WTC11 (cell line): ENCODE data around the gene ACACA. TPM values are rescaled to one million over a fixed set of nuclear protein-coding genes. Genes with fewer than 3 reads are reported as not detected.

ENCODE experiments used
- ATAC-seq: fragments of 200-7000 bp; cut with Tn5 transposase; 2 replicates; pipeline ENCODE4 v1.10.0; 2021; ENCODE audit warnings: mild to moderate bottlenecking, moderate library complexity
- CTCF ChIA-PET: fragments of 300-600 bp; sonication (Branson Sonifier 250); formaldehyde crosslinking; loops from one replicate; lab custom pipeline; 2021; ENCODE audit warnings: antibody characterized with exemption; lab: Charles Lee
- POLR2A ChIA-PET: fragments of 350-600 bp; sonication (Branson Sonifier 250); formaldehyde crosslinking; loops from one replicate; lab custom pipeline; 2021; ENCODE audit warnings: antibody characterized with exemption; lab: Charles Lee
- DNase-seq: peaks from one replicate; pipeline ENCODE4 v3.0.0; 2021; ENCODE audit warnings: low spot score
- H3K27ac Mint-ChIP-seq: 2 replicates; pipeline ENCODE4 v1.8.0; 2021; ENCODE audit warnings: mixed read lengths
- H3K27me3 Mint-ChIP-seq: 2 replicates; pipeline ENCODE4 v1.8.0; 2021; ENCODE audit warnings: low read depth, mild to moderate bottlenecking, moderate library complexity, mixed read lengths
- H3K36me3 Mint-ChIP-seq: 2 replicates; pipeline ENCODE4 v1.8.0; 2021; ENCODE audit warnings: mixed read lengths
- H3K4me1 Mint-ChIP-seq: 2 replicates; pipeline ENCODE4 v1.8.0; 2022; ENCODE audit warnings: mixed read lengths
- H3K4me3 Mint-ChIP-seq: 2 replicates; pipeline ENCODE4 v1.8.0; 2021; ENCODE audit warnings: mild to moderate bottlenecking, moderate library complexity, mixed read lengths
- H3K9me3 Mint-ChIP-seq: 2 replicates; pipeline ENCODE4 v1.8.0; 2021; ENCODE audit warnings: mixed read lengths
- AR ChIP-seq: fragments of 250-450 bp; sonication (Bioruptor Pico); IDR thresholded peaks from 2 replicates; pipeline ENCODE4 v1.9.0; 2021; ENCODE audit warnings: mild to moderate bottlenecking
- ARID4B ChIP-seq: sonication (generic); formaldehyde crosslinking; IDR thresholded peaks from 2 replicates; pipeline ENCODE4 v1.8.0; 2023; ENCODE audit warnings: missing genetic modification reagents, mild to moderate bottlenecking, borderline replicate concordance
- CREM ChIP-seq: sonication (generic); formaldehyde crosslinking; IDR thresholded peaks from 2 replicates; pipeline ENCODE4 v1.8.1; 2022; ENCODE audit warnings: mild to moderate bottlenecking, missing genetic modification reagents, moderate library complexity
- ESRRA ChIP-seq: sonication (generic); formaldehyde crosslinking; IDR thresholded peaks from 2 replicates; pipeline ENCODE4 v1.8.1; 2022; ENCODE audit warnings: mild to moderate bottlenecking, missing genetic modification reagents, borderline replicate concordance
- FOXP1 ChIP-seq: sonication (generic); formaldehyde crosslinking; IDR thresholded peaks from 2 replicates; pipeline ENCODE4 v1.8.0; 2022; ENCODE audit warnings: missing genetic modification reagents, mild to moderate bottlenecking, moderate library complexity, borderline replicate concordance
- HMGA2 ChIP-seq: fragments of 250-450 bp; sonication (Bioruptor Pico); IDR thresholded peaks from 2 replicates; pipeline ENCODE4 v1.4.0; 2021; ENCODE audit warnings: mild to moderate bottlenecking, moderate library complexity
- IRF2 ChIP-seq: sonication (generic); formaldehyde crosslinking; IDR thresholded peaks from 2 replicates; pipeline ENCODE4 v1.8.0; 2022; ENCODE audit warnings: low read depth, missing genetic modification reagents, borderline replicate concordance
- KAT7 ChIP-seq: sonication (generic); formaldehyde crosslinking; IDR thresholded peaks from 2 replicates; pipeline ENCODE4 v1.8.1; 2023; ENCODE audit warnings: missing genetic modification reagents, mild to moderate bottlenecking, borderline replicate concordance
- MYBL2 ChIP-seq: sonication (generic); formaldehyde crosslinking; IDR thresholded peaks from 2 replicates; pipeline ENCODE4 v1.8.1; 2023; ENCODE audit warnings: mild to moderate bottlenecking, moderate library complexity, missing genetic modification reagents
- NFATC4 ChIP-seq: fragments of 250-450 bp; sonication (Bioruptor Pico); IDR thresholded peaks from 2 replicates; pipeline ENCODE4 v1.9.0; 2021; ENCODE audit warnings: mild to moderate bottlenecking
- TEAD4 ChIP-seq: sonication (generic); formaldehyde crosslinking; IDR thresholded peaks from 2 replicates; pipeline ENCODE4 v1.8.0; 2022; ENCODE audit warnings: mild to moderate bottlenecking, missing genetic modification reagents
- ZNF121 ChIP-seq: sonication (generic); formaldehyde crosslinking; IDR thresholded peaks from 2 replicates; pipeline ENCODE4 v1.8.0; 2023; ENCODE audit warnings: missing genetic modification reagents
- ZNF138 ChIP-seq: sonication (generic); formaldehyde crosslinking; conservative IDR thresholded peaks from 2 replicates; pipeline ENCODE4 v1.8.1; 2022; ENCODE audit warnings: mild to moderate bottlenecking, moderate library complexity, missing genetic modification reagents
- ZNF232 ChIP-seq: sonication (generic); formaldehyde crosslinking; IDR thresholded peaks from 2 replicates; pipeline ENCODE4 v1.8.0; 2022; ENCODE audit warnings: mild to moderate bottlenecking, missing genetic modification reagents
- ZNF317 ChIP-seq: sonication (generic); formaldehyde crosslinking; IDR thresholded peaks from 2 replicates; pipeline ENCODE4 v1.8.1; 2023; ENCODE audit warnings: low read depth, mild to moderate bottlenecking, moderate library complexity, missing genetic modification reagents, borderline replicate concordance
- ZNF423 ChIP-seq: fragments of 250-450 bp; sonication (Bioruptor Pico); IDR thresholded peaks from 2 replicates; pipeline ENCODE4 v2.1.2; 2022; ENCODE audit warnings: mild to moderate bottlenecking, moderate library complexity
- ZNF671 ChIP-seq: fragments of 250-450 bp; sonication (Bioruptor Pico); IDR thresholded peaks from 2 replicates; pipeline ENCODE4 v1.8.0; 2021; ENCODE audit warnings: mild to moderate bottlenecking
- total RNA-seq: library from RNA; stranded (reverse); gene quantifications from 3 replicates; pipeline ENCODE4 v1.2.3, GENCODE V29; 2021
- TF ChIP-seq, protein P1 (sequence below): sonication (generic); formaldehyde crosslinking; conservative IDR thresholded peaks from 2 replicates; pipeline ENCODE4 v1.8.1; 2023; ENCODE audit warnings: mild to moderate bottlenecking, low read depth, missing genetic modification reagents, moderate library complexity
- TF ChIP-seq, protein P2 (sequence below): sonication (generic); formaldehyde crosslinking; IDR thresholded peaks from 2 replicates; pipeline ENCODE4 v1.8.1; 2022; ENCODE audit warnings: low read depth, missing genetic modification reagents, borderline replicate concordance
- TF ChIP-seq, protein P3 (sequence below): fragments of 250-450 bp; sonication (Bioruptor Pico); conservative IDR thresholded peaks from 2 replicates; pipeline ENCODE4 v1.9.0; 2021; ENCODE audit warnings: mild to moderate bottlenecking
- TF ChIP-seq, protein P4 (sequence below): sonication (generic); formaldehyde crosslinking; IDR thresholded peaks from 2 replicates; pipeline ENCODE4 v1.8.0; 2023; ENCODE audit warnings: missing genetic modification reagents

Gene ACACA
- total RNA-seq, 1 experiment from 2014 or later = 167 TPM

DNA sequence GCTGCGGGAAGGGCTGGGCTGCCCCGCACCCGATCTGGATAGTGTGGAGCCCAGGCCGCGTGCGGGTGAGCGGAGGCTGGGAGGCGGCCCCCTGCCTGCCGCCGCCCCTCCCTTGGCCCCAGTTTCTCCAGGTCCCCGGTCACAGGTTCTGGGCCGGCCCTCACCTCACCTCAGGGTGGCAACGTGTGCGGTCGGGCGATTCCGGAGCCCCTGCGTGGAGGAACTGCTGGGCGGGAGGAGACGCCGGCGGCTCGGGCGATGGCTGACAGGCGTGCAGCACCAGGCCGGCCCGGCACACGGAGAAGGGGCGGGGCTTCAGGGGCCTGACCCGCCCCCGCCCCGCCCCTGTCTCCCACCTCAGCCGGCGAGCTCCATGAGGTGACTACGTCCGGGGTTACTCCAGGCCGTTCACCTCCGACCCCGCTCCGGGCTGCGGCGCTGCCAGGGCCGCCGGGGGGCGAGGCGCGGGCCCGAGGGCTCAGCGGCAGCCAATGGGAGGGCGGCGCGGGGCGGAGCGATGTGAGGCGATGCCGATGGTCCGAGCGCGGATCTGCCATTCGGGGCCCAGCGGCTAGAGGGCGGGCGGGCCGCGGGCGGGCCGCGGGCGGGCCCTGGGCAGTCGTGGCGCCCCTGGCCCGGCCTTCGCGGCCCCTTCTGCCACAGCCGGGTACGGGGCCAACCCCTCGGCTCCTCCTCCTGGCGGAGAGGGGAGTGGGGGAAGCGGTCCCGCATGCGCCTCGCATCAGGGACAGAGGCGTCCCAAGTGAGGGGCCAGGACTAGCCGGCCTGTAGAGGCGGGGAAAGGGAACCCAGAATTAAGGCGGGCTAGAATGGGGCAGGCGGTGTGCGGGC, 47.6 kb downstream of the ACACA start:
- no peaks in the 10 kb centered on the region for H3K27me3 Mint-ChIP-seq
- peaks cover 3% of the 10 kb centered on the region; the same call in 1 of the 2 replicates for H3K36me3 Mint-ChIP-seq
- ATAC-seq = peak; percentile 93
- peak; percentile 98 for DNase-seq
- CTCF ChIA-PET = interaction anchor here (0.6 to 2.6 kb wide), 11 partner anchors 8 to 1059 kb away, joined by 3 to 58 read pairs (median 4); partner anchors contain the start of gene SYNRG
- POLR2A ChIA-PET = interaction anchor here (0.5 to 1.5 kb wide), 7 partner anchors 8 to 1526 kb away, joined by 3 to 5 read pairs (median 4); partner anchors contain the start of gene SYNRG
- H3K9me3 Mint-ChIP-seq = no peaks in the 10 kb centered on the region
- H3K4me1 Mint-ChIP-seq = peaks cover 36% of the 10 kb centered on the region
- peak overlapping the region; percentile 97 for H3K4me3 Mint-ChIP-seq
- H3K27ac Mint-ChIP-seq = peak overlapping the region; percentile 99
- TF ChIP-seq ZNF317 (CRISPR knock-in tag) = no peak
- TF ChIP-seq ZNF671 (CRISPR knock-in tag) = no peak
- TF ChIP-seq ESRRA (CRISPR knock-in tag) = 0 out of 2 replicates have a peak, but pooled peaks have one; percentile 23
- TF ChIP-seq ZNF121 (CRISPR knock-in tag) = 0 out of 2 replicates have a peak, but pooled peaks have one; percentile 55
- TF ChIP-seq AR (CRISPR knock-in tag) = no peak
- no peak for TF ChIP-seq ZNF232 (CRISPR knock-in tag)
- TF ChIP-seq ZNF138 (CRISPR knock-in tag) = no peak
- TF ChIP-seq MYBL2 (CRISPR knock-in tag) = no peak; the same call in 1 of the 2 replicates
- TF ChIP-seq, protein P1, sequence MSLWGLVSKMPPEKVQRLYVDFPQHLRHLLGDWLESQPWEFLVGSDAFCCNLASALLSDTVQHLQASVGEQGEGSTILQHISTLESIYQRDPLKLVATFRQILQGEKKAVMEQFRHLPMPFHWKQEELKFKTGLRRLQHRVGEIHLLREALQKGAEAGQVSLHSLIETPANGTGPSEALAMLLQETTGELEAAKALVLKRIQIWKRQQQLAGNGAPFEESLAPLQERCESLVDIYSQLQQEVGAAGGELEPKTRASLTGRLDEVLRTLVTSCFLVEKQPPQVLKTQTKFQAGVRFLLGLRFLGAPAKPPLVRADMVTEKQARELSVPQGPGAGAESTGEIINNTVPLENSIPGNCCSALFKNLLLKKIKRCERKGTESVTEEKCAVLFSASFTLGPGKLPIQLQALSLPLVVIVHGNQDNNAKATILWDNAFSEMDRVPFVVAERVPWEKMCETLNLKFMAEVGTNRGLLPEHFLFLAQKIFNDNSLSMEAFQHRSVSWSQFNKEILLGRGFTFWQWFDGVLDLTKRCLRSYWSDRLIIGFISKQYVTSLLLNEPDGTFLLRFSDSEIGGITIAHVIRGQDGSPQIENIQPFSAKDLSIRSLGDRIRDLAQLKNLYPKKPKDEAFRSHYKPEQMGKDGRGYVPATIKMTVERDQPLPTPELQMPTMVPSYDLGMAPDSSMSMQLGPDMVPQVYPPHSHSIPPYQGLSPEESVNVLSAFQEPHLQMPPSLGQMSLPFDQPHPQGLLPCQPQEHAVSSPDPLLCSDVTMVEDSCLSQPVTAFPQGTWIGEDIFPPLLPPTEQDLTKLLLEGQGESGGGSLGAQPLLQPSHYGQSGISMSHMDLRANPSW (CRISPR knock-in tag) = no peak
- TF ChIP-seq HMGA2 (CRISPR knock-in tag) = no peak
- TF ChIP-seq, protein P2, sequence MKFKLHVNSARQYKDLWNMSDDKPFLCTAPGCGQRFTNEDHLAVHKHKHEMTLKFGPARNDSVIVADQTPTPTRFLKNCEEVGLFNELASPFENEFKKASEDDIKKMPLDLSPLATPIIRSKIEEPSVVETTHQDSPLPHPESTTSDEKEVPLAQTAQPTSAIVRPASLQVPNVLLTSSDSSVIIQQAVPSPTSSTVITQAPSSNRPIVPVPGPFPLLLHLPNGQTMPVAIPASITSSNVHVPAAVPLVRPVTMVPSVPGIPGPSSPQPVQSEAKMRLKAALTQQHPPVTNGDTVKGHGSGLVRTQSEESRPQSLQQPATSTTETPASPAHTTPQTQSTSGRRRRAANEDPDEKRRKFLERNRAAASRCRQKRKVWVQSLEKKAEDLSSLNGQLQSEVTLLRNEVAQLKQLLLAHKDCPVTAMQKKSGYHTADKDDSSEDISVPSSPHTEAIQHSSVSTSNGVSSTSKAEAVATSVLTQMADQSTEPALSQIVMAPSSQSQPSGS (CRISPR knock-in tag) = no peak
- TF ChIP-seq, protein P3, sequence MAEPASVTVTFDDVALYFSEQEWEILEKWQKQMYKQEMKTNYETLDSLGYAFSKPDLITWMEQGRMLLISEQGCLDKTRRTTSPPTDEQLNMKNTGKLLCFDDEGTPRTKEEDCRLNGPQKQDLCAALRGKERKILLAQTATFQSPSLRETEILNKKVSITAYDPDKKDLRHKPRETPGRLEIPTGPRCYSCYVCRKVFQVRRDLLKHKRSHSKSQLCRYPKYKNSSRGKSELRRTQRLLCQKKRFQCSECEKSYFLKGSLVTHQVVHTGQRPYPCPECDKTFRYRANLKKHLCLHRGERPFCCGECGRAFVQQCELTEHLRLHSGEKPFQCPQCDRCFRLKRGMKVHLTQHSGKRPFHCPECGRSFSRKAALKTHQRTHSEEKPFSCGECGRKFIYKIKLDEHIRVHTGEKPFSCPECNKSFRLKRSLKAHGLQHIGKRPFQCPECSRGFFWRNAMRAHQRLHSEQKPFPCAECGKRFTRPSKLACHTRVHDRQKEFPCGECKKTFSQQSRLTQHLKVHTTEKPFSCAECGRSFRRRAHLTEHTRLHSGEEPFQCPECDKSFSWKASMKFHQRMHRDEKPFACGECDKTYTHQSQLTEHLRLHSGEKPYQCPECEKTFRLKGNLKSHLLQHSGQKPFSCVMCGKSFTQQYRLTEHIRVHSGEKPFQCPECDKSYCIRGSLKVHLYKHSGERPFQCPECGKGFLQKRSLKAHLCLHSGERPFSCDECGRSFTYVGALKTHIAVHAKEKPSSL (CRISPR knock-in tag) = no peak
- peak; percentile 72; the same call in 1 of the 2 replicates for TF ChIP-seq FOXP1 (CRISPR knock-in tag)
- TF ChIP-seq, protein P4, sequence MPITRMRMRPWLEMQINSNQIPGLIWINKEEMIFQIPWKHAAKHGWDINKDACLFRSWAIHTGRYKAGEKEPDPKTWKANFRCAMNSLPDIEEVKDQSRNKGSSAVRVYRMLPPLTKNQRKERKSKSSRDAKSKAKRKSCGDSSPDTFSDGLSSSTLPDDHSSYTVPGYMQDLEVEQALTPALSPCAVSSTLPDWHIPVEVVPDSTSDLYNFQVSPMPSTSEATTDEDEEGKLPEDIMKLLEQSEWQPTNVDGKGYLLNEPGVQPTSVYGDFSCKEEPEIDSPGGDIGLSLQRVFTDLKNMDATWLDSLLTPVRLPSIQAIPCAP (CRISPR knock-in tag) = no peak; the same call in 1 of the 2 replicates
- no peak for TF ChIP-seq IRF2
- peak; percentile 96; the same call in 1 of the 2 replicates for TF ChIP-seq KAT7
- no peak for TF ChIP-seq NFATC4 (CRISPR knock-in tag)
- TF ChIP-seq TEAD4 (CRISPR knock-in tag) = no peak
- TF ChIP-seq ZNF423 = no peak
- no peak for TF ChIP-seq CREM
- peak; percentile 27; the same call in 1 of the 2 replicates for TF ChIP-seq ARID4B (CRISPR knock-in tag)
